Stimulated activated CD8-positive, alpha-beta memory T cell treated with anti-CD3 and anti-CD28 coated beads, Interleukin-12 subunit alpha, Interleukin-12 subunit beta, amount 100 ng/mL, for 24 hours (primary cell): ENCODE measurements around the gene SLC39A11.
A peak's percentile ranks its signal among the peaks of the same experiment; 100 is the strongest.
"Not testable (repeated sequence)": the region's sequence is repeated elsewhere in the genome, so short reads cannot be mapped to it uniquely, and the experiment has no call there.

Source experiments
- DNase-seq: peaks from one replicate; pipeline ENCODE4 v3.0.0-alpha.2; 2020; ENCODE audit errors: extremely low read depth

Gene SLC39A11

GRCh38 chr17:73092523-73093135, at the start of gene SLC39A11:
TSS of gene SLC39A11 (minus strand) at chr17:73092688. CDS start at chr17:73088764, 3,924 bp downstream.
- DNase-seq = peak; percentile 80

GRCh38 chr17:73141411-73141810, 48.9 kb upstream of the SLC39A11 start:
- DNase-seq = no peak

- no peak for DNase-seq
Observed at GRCh38 chr17:73140566-73140965, 48.1 kb upstream of the SLC39A11 start.

GRCh38 chr17:73139296-73139695, 46.8 kb upstream of the SLC39A11 start:
- DNase-seq = no peak

GRCh38 chr17:73138541-73139138, 46.2 kb upstream of the SLC39A11 start:
- DNase-seq = no peak

GRCh38 chr17:73137376-73137775, 44.9 kb upstream of the SLC39A11 start:
- DNase-seq = no peak

GRCh38 chr17:73135766-73136165, 43.3 kb upstream of the SLC39A11 start:
- DNase-seq = no peak

- no peak for DNase-seq
Observed at GRCh38 chr17:73133911-73134649, 41.6 kb upstream of the SLC39A11 start.

- no peak for DNase-seq
Observed at GRCh38 chr17:73132085-73132492, 39.6 kb upstream of the SLC39A11 start.

- DNase-seq = not testable (repeated sequence)
Observed at GRCh38 chr17:73131439-73131838, 39.0 kb upstream of the SLC39A11 start.

- no peak for DNase-seq
Observed at GRCh38 chr17:73130977-73131376, 38.5 kb upstream of the SLC39A11 start.

- no peak for DNase-seq
Observed at GRCh38 chr17:73128496-73128895, 36.0 kb upstream of the SLC39A11 start.

- no peak for DNase-seq
Observed at GRCh38 chr17:73126716-73127473, 34.4 kb upstream of the SLC39A11 start.

GRCh38 chr17:73123606-73124320, 31.3 kb upstream of the SLC39A11 start:
- DNase-seq = no peak

GRCh38 chr17:73122953-73123605, 30.6 kb upstream of the SLC39A11 start:
- DNase-seq = no peak

GRCh38 chr17:73121506-73121905, 29.0 kb upstream of the SLC39A11 start:
- DNase-seq = no peak

- DNase-seq = no peak
Observed at GRCh38 chr17:73119631-73120030, 27.1 kb upstream of the SLC39A11 start.

GRCh38 chr17:73118951-73119391, 26.5 kb upstream of the SLC39A11 start:
- DNase-seq = no peak

- DNase-seq = no peak
Observed at GRCh38 chr17:73118139-73118538, 25.7 kb upstream of the SLC39A11 start.

- no peak for DNase-seq
Observed at GRCh38 chr17:73112246-73112645, 19.8 kb upstream of the SLC39A11 start.

GRCh38 chr17:73111386-73111785, 18.9 kb upstream of the SLC39A11 start:
- no peak for DNase-seq
